ENCODE measurements around the gene CEACAM8.
"Not testable (repeated sequence)": the region's sequence is repeated elsewhere in the genome, so short reads cannot be mapped to it uniquely, and the experiment has no call there.

The CEACAM8 gene

GRCh38 chr19:42594617-42595489, at the start of gene CEACAM8:
TSS of gene CEACAM8 (minus strand) at chr19:42594924. CDS start at chr19:42594828, 96 bp downstream.
- no peak for DNase-seq

DNA sequence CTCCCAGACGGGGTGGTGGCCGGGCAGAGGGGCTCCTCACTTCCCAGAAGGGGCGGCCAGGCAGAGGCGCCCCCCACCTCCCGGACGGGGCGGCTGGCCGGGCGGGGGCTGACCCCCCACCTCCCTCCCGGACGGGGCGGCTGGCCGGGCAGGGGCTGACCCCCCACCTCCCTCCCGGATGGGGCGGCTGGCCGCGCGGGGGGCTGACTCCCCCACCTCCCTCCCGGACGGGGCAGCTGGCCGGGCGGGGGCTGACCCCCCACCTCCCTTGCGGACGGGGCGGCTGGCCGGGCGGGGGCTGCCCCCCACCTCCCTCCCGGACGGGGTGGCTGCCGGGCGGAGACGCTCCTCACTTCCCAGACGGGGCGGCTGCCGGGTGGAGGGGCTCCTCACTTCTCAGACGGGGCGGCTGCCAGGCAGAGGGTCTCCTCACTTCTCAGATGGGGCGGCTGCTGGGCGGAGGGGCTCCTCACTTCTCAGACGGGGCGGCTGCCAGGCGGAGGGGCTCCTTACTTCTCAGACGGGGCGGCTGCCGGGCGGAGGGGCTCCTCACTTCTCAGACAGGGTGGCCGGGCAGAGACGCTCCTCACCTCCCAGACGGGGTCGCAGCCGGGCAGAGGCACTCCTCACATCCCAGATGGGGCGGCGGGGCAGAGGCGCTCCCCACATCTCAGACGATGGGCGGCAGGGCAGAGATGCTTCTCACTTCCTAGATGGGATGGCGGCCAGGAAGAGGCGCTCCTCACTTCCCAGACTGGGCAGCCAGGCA, 44.8 kb upstream of the CEACAM8 start:
- DNase-seq, result not testable (repeated sequence)

DNA sequence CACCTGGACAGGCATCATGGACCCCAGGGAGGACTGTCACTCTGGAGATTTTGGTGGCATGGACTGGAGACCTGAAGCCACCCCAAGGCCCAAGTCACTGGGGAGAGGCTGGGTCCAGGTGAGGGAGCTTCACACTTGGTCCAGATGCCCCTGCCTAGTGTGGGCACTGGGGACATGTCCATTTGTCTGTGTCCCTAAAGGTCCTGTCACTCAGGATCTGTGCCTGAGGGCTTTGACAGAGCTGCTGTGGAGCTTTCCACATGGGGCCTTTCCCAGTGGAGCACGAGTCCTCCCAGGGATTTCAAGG, 40.5 kb upstream of the CEACAM8 start:
- no peak for DNase-seq

DNA sequence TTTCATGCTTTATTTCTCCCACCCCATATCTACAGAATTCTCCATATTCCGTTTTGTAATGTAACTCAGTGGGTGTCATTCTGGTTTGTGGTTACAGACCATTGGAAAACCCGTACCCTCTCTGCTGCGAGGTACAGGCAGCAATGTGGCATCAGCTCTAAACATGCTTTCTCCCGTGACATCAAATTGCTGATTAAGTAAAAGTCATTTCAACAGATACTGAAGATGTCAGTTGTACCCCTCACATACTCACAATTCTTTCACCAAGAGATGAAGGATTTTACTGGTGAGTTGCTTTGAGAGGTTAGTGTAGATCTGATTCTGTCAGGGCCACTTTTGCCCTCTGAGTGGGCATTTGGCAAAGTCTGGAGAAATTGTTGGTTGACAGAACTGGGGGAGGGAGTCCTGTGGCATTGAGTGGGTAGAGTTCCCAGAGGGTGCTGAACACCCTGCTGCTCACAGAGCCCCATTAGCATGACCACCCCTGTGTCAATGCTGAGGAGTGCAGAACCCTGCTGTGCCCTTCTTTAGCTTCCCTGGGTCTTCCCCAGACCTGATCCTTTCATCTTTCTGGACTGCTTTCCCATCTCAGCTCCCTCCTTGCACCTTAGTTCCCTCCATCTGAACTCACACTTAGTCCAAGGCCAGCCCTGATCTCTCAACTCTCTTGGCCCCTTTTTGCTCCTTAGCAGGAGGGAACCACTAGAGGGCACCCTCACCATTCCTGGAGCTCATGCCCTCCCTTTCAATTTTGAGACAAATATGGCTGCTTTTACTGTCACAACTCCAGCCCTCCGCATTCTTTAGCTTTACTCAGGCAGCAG, 39.9 kb upstream of the CEACAM8 start:
- no peak for DNase-seq

- no peak for DNase-seq
These were observed 34.5 kb upstream of the CEACAM8 start for GRCh38 chr19:42629191-42629590.

DNA sequence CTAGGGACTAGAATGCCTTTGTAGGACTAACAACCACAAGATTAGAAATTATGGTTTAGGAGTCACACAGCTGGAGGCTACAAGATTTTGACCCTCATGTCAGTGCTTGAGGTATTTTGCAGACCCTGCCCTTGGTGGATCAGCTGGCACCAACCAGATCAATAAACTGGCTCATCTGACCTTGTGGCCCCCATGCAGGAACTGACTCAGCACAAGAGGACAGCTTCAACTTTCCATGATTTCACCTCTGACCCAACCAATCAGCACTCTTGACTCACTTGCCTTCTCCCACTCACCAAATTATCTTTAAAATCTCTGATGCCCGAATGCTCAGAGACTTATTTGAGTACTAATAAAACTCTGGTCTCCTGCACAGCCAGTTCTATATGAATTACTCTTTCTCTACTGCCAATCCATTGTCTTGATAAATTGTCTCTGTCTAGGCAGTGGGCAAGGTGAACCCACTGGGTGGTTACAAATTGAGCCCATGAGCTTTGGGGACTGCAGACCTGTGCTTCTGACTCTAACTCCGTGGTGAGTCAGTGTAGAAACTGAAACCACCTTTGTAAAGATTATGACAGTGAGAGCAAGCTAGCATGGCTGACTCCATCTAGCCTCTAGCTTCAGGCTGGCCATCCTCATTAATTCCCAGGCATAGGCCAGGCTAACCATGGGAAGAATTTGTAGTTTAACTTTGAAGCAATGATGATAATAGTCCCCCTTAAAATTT, 33.9 kb upstream of the CEACAM8 start:
- DNase-seq, result no peak

DNA sequence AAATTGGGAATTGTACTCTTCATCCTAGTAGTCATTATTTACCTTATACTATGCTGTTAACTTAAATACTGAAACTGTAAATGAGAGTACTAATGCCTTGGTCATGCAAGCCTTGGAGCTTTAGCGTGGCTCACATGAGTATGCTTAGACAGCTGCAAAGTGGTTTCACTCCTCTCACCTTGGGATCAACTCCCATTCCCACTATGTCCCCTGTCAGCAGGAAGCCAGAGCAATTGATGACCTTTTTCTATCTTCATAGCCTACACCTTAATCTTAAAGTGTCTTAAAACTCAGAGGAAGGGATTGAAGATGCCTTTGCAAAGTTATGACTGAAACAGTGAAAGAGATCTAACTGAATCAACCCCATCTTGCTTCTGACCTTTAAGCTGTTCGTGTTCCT, 33.2 kb upstream of the CEACAM8 start:
- DNase-seq, result no peak

DNA sequence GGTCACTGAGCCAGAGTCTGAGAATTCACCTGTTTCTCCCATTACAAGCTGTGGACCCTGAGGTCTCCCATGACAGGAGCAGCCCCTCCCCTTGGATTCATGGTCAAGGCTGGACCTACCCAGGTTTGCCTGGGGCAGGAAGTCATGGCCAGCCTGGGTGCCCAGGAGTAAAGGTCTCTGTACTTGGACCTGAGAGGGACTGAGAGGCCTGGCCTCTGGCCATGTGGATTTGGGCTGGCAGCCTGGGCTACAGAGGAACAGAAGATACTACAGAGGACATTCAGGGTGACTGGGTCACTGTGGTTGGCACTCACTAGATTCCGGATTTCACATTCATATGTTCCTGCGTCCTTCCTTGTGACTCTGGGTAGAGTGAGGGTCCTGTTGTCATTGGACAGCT, 31.5 kb upstream of the CEACAM8 start:
- no peak for DNase-seq

- no peak for DNase-seq
These were observed 24.5 kb upstream of the CEACAM8 start for GRCh38 chr19:42619271-42619670.

- DNase-seq, result no peak
These were observed 18.9 kb upstream of the CEACAM8 start for GRCh38 chr19:42613666-42614065.

DNA sequence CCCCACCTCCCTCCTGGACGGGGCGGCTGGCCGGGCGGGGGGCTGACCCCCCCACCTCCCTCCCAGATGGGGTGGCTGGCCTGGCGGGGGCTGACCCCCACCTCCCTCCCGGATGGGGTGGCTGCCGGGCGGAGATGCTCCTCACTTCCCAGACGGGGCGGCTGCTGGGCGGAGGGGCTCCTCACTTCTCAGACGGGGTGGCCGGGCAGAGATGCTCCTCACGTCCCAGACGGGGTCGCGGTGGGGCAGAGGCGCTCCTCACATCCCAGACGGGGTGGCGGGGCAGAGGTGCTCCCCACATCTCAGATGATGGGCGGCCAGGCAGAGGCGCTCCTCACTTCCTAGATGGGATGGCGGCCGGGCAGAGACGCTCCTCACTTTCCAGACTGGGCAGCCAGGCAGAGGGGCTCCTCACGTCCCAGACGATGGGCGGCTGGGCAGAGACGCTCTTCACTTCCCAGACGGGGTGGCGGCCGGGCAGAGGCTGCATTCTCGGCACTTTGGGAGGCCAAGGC, 15.7 kb upstream of the CEACAM8 start:
- not testable (repeated sequence) for DNase-seq

GRCh38 chr19:42606660-42607351, 12.1 kb upstream of the CEACAM8 start:
- DNase-seq, result peak in 2 of 4 experiments; percentile 4 to 15

DNA sequence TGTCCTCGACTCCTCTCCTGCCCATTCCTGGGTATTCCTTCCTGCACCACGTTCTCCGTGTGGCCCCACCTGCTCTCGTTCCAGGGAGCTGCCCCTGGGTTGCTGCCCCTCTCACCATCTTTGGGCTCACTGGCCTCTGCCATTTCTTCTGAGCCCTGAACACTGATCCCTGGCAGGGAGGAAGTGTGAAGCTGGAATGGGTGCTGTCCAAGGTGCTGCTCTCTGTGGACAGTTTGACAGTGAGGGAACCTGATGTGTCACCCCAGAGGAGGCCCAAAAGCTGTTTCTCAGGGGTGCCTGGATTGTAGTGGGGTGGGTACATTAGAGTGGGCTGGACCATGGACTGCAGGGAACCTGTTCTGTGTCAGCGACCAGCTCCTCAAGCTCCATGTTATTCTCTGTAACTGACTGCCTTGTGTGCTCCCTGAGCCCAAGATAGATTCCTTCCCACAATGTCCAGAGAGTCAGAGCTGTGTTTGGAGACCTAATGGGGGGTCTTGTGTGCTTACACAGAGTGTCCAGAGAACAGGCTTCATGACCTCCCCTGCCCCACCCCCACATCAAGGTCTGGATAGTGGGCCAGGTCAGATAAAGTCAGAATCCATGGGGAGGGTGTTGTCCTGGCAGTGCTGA, 7.2 kb upstream of the CEACAM8 start:
- no peak for DNase-seq

- peak in 3 of 4 experiments; percentile 5 to 18 (median 8) for DNase-seq
These were observed 1.8 kb upstream of the CEACAM8 start for GRCh38 chr19:42596391-42597072.

DNA sequence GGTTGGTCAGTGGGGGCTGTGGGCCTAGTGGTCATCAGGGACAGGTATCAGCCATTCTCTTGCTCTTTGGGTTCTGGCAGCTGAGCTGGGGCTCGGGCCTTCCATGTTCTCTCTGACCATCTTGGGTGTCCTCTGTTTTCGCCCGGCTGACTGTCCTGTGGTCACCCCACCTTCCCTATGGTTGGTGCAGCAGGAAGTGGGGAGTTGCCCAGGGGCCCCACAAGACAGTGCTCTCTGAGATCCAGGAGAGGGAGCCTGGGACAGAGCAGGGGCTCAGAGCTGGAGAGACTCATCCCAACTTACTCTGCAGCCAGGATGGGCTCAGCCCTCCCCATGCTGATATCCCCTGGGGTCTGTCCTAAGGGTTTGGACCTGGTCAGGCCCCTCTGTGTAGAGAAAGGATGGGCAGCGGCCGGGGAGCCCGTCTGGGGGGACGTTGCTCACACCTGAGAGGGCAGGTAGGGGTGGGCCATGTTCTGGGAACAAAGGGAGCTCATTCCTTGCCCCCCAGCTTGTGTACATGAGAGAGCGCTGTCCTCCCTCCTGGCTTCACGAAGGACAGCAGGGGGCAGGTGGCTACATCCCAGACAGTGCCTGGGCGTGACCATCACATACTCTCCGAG, 937 bp upstream of the CEACAM8 start:
- no peak for DNase-seq

DNA sequence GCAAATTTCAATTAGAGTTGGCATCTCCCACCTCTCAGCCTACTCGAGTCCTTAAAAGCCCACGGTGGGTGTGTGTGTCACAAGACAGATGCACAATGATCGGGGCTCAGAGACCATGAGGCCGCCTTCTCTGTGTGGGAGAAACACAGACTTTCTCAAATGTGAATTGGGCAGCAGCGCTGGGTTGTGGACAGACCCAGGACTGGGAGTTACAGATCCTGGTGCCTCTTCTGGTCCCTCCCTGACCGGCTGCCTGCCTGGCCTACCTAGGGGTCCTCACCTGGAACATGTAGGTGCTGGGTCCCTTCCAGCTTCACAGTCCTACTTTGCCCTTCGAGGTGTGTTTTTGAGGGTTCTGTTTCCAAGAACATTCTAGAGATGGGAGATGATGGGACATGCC, 4.9 kb downstream of the CEACAM8 start:
- no peak for DNase-seq

- DNase-seq, result no peak
These were observed 10.3 kb downstream of the CEACAM8 start for GRCh38 chr19:42584466-42584865.

- DNase-seq, result no peak
These were observed 17.7 kb downstream of the CEACAM8 start for GRCh38 chr19:42577016-42577415.

DNA sequence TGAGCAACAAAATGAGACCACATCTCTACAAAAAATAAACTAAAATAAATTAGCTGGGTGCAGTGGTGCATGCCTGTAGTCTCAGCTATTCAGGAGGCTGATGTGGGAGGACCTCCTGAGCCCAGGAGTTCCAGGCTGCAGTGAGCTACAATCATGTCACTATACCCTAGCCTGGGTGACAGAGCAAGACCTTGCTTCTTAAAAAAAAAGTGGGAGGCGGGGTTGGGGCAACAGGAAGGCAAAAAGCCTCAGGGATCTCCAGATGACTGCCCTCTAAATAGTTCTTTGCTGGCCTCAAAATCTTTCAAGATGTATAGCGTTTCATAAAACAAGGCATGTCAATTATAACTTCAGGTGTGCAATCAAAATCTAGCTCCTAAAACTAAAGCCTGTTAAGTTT, 18.5 kb downstream of the CEACAM8 start:
- no peak for DNase-seq

- no peak for DNase-seq
These were observed 21.1 kb downstream of the CEACAM8 start for GRCh38 chr19:42573642-42574041.
